Activated CD8-positive, alpha-beta memory T cell treated with anti-CD3 and anti-CD28 coated beads, Interleukin-2, amount 50 U/mL, for 1 hour (primary cell): ENCODE data around the gene SLC13A3.

ENCODE experiments used
- DNase-seq: peaks from one replicate; pipeline ENCODE4 v3.0.0-alpha.2; 2020; ENCODE audit errors: extremely low read depth

Gene SLC13A3

GRCh38 chr20:46558511-46558959 is 92.7 kb downstream of the SLC13A3 start:
- DNase-seq, result no peak

GRCh38 chr20:46557231-46557956 is 93.9 kb downstream of the SLC13A3 start:
- DNase-seq, result no peak

DNA sequence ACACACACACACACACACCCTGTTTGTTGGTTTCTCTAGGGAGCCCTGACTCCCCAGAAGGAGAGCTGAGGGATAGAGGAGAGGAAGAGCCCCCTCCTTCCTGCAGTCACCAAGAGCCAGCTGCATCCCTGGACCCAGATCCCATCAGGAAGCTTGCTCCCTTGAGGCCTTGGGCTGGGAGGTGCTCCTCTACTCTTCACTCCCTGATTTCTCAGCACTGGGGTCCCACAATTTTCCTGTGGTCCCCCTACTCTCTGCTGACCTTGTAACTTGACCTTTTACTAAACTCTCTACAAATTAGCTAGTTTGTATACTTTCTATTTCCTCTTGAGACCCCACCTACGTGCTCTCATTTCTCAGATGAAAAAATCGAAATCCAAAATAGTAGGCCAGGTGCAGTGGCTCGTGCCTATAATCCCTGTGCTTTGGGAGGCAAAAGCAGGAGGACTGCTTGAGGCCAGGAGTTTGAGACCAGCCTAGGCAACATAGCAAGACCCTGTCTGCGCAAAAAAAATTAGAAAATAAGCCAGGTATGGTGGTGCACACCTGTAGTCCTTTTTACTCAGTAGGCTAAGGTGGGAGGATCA is 95.8 kb downstream of the SLC13A3 start:
- no peak for DNase-seq

DNA sequence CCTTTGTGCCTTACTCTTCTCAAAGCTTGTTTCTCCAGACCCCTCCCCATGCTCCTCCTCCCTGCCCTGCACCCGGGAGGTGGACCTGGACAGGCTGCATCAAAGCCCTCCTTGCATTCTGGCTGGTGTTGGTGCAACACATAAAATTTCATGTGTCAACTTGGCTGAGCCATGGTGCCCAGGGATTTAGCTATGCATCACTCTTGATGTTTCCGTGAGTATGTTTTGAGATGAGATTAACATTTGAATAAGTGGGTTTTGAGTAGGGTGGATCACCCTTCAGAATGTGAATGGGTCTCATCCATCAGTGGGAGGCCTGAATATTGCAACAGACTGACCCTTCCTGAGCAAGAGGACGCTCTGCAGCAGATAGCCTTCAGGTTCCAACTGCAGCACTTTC is 96.4 kb downstream of the SLC13A3 start:
- DNase-seq, result no peak

- DNase-seq, result no peak
Measured at GRCh38 chr20:46553926-46554325, 97.3 kb downstream of the SLC13A3 start.

GRCh38 chr20:46552460-46553420 is 98.5 kb downstream of the SLC13A3 start:
- DNase-seq, result no peak

- no peak for DNase-seq
Measured at GRCh38 chr20:46551522-46552381, 99.5 kb downstream of the SLC13A3 start.

GRCh38 chr20:46550461-46550860 is 100.8 kb downstream of the SLC13A3 start, which contains the start of gene OCSTAMP:
OCSTAMP (minus strand) TSS chr20:46550654; CDS start chr20:46550560, 94 bp downstream.
- DNase-seq, result no peak

DNA sequence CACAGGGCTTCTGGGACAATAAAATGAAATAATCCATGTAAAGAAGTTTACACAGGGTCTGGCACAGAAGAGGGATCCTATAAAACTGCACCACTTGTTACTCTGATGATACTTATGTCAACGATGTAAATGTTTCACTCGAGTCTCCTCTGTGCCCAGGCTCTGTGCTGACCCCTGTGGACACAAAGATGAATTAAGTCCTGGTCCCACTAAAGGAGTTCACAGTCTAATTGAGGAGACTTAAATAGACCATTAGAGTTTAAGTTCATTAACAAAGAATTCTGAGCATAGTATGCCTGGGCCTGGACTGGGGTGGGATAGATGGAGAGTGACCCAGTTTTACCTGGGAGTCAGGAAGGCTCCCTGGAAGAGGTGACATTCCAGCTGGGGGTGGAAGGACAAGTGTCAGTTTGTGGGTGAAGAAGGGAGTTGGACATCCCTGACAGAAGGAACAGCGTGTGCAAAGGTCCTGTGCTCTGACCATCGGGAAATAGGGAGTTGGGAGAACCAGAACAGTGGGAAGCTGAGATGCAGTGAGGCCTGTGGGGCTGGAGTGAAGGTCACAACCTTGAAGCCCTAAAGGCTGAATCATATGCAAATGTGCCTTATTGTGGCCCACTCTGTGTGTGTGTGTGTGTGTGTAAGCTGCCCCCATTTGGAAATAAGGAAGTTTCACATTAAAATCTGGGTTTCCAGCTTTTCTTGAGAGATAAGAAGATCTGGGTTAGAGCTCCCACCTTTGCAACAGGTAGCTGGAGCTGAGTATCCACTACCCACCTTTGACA is 101.9 kb downstream of the SLC13A3 start:
- no peak for DNase-seq

- no peak for DNase-seq
Measured at GRCh38 chr20:46548688-46549087, 102.6 kb downstream of the SLC13A3 start.

DNA sequence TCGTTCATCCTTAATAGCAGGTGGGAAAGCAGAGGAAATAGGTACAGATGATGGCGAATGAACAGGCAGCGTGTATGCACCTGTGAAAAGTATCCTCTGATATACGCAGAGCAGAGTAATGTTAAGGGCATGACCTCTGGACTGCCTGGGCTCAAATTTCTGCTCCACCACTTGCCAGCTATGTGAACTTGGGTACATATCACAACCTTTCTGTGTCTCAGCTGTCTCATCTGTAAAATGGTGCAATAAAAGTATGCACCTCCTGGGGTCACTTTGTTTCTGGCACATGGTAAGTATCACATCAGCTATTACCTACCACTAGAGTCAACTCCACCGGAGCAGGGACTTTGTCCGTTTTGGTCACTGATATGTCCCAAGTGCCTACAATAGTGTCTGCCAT is 103.3 kb downstream of the SLC13A3 start:
- DNase-seq, result no peak

- DNase-seq, result no peak
Measured at GRCh38 chr20:46546936-46547335, 104.3 kb downstream of the SLC13A3 start.

DNA sequence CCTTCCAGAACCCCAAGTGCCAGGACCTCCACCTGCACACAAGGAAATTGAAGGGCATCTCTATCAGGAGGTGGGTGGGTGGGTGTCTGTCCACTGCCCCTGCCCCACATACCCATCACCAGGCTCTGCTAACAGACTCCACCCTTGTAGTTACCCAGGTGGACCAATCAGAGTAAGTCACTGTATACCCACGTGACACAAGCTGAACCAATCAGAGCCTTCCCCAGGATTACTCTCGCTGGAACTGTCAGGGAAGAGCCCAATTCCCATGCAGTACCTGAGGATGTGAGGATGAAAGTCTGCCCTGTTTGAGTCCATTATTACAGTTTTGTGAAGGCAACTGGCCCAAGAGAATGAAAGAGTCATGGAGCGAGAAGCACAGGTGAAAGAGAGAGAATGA is 105.0 kb downstream of the SLC13A3 start:
- DNase-seq, result no peak

- no peak for DNase-seq
Measured at GRCh38 chr20:46545827-46546138, 105.5 kb downstream of the SLC13A3 start.

GRCh38 chr20:46545077-46545826 is 106.0 kb downstream of the SLC13A3 start:
- no peak for DNase-seq

DNA sequence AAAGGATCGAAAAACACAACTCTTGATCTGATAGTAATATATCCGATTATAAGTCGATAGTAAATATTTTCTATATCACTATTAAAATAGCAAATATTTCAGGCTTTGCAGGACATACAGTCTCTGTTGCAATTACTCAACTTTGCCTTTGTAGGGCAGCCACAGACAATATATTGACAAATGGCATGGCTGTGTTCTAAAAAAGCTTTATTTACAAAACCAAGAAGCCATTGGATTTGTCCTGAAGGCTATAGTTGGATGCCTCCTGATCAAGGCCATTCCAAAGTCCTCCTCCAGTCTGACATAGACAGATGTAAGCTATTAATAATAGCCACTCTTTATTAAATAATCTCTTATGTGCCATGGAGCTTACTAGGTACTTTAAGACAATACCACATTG is 106.7 kb downstream of the SLC13A3 start:
- no peak for DNase-seq

DNA sequence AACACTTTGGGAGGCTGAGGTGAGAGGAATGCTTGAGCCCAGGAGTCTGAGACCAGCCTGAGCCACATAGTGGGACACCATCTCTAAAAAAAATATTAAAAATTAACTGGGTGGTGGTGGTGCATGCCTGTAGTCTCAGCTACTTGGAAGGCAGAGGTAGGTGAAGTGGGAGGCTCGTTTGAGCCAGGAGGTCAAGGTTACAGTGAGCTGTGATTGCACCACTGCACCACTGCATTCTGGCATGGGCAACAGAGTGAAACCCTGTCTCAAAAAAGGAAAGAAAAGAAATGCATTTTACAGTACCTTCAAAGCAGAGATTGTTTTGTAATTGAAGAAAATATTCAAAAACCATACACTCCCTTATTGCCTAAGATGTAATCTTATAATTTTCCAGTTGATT is 107.3 kb downstream of the SLC13A3 start:
- no peak for DNase-seq

DNA sequence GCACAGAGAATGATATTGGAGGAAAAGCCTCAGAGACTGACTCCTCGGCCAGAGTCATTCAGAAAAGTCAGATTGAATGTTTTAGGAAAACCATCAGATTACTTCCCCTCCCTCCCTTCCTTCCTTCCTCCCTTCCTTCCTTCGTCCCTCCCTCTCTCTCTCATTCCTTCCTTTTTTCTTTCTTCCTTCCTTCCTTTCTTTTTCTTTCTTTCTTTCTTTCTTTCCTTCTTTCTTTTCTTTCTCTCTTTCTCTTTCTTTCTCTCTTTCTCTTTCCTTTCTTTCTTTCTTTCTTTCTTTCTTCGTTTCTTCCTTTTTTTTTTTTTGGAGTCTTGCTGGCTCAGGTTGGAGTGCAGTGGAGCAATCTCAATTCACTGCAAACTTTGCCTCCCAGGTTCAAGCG is 108.2 kb downstream of the SLC13A3 start:
- DNase-seq, result no peak

- no peak for DNase-seq
Measured at GRCh38 chr20:46541229-46541935, 109.9 kb downstream of the SLC13A3 start.
